GDM1 (cell line): Measurements from ENCODE around the gene FAM53C.
"Not testable (repeated sequence)": the region's sequence is repeated elsewhere in the genome, so short reads cannot be mapped to it uniquely, and the experiment has no call there.

ENCODE experiments used
- DNase-seq: peaks from one replicate; lab custom pipeline; 2025; lab: John Stamatoyannopoulos, UW

FAM53C gene

GRCh38 chr5:138337685-138338410, at the start of gene FAM53C:
Gene FAM53C, plus strand, starts transcription at chr5:138338266. Its CDS starts 3,070 bp downstream, at chr5:138341336.
- peak; percentile 88 for DNase-seq

GRCh38 chr5:138289296-138289695, 48.8 kb upstream of the FAM53C start:
- no peak for DNase-seq

GRCh38 chr5:138303372-138303771, 34.7 kb upstream of the FAM53C start:
- DNase-seq, result no peak

- peak; percentile 66 for DNase-seq
Measured at GRCh38 chr5:138305797-138306196, 32.3 kb upstream of the FAM53C start.

- no peak for DNase-seq
Measured at GRCh38 chr5:138315751-138316278, 22.3 kb upstream of the FAM53C start.

- DNase-seq, result no peak
Measured at GRCh38 chr5:138316355-138316754, 21.7 kb upstream of the FAM53C start.

GRCh38 chr5:138318211-138318610, 19.9 kb upstream of the FAM53C start:
- not testable (repeated sequence) for DNase-seq

GRCh38 chr5:138330813-138331448, 7.1 kb upstream of the FAM53C start:
- DNase-seq, result no peak

- peak; percentile 98 for DNase-seq
Measured at GRCh38 chr5:138331449-138332368, 6.4 kb upstream of the FAM53C start, which contains the start of gene CDC25C. Gene CDC25C, minus strand, starts transcription at chr5:138331804. Its CDS starts 624 bp downstream, at chr5:138331180.

- no peak for DNase-seq
Measured at GRCh38 chr5:138334867-138335447, 3.1 kb upstream of the FAM53C start.

- DNase-seq, result peak; percentile 88
Measured at GRCh38 chr5:138336952-138337684, 948 bp upstream of the FAM53C start.

GRCh38 chr5:138338411-138339090, 485 bp downstream of the FAM53C start:
- no peak for DNase-seq

GRCh38 chr5:138339091-138339456, 1.0 kb downstream of the FAM53C start:
- DNase-seq, result no peak

- DNase-seq, result no peak
Measured at GRCh38 chr5:138339464-138339863, 1.4 kb downstream of the FAM53C start.

- no peak for DNase-seq
Measured at GRCh38 chr5:138340008-138340407, 1.9 kb downstream of the FAM53C start.

GRCh38 chr5:138344887-138345622, 7.0 kb downstream of the FAM53C start:
- DNase-seq, result no peak

- DNase-seq, result no peak
Measured at GRCh38 chr5:138346889-138347288, 8.8 kb downstream of the FAM53C start.

- DNase-seq, result no peak
Measured at GRCh38 chr5:138349852-138350562, 11.9 kb downstream of the FAM53C start.

GRCh38 chr5:138350563-138350890, 12.5 kb downstream of the FAM53C start:
- DNase-seq, result no peak
